GM12878 (cell line): ENCODE results near the gene PDZD8. TPM values are rescaled to one million over a fixed set of nuclear protein-coding genes. Genes with fewer than 3 reads are reported as not detected.

Experiments
- ATAC-seq: fragments of 200-7000 bp; cut with Tn5 transposase; 3 replicates; pipeline ENCODE4 v1.9.1; 2020; ENCODE audit warnings: mild to moderate bottlenecking, moderate library complexity
- BruUV-seq: library from RNA; stranded (reverse); fragments of 400-500 nt; replicated peaks from 2 replicates; lab custom pipeline; 2021; lab: Mats Ljungman, UMichigan
- CTCF ChIA-PET: fragments of 300-600 bp; sonication (Branson Sonifier 250); formaldehyde crosslinking; extraction: SDS; loops from one replicate; lab custom pipeline; 2021; ENCODE audit warnings: inconsistent platforms; lab: Yijun Ruan, JAX
- POLR2A ChIA-PET: fragments of 350-600 bp; formaldehyde crosslinking; extraction: SDS; loops from one replicate; lab custom pipeline; 2021; ENCODE audit warnings: inconsistent platforms; lab: Charles Lee
- RAD21 ChIA-PET: fragments of 300-600 bp; sonication (Branson Sonifier 250); formaldehyde crosslinking; loops from one replicate; lab custom pipeline; 2023; ENCODE audit warnings: antibody characterized with exemption; ENCODE audit not compliant: unreplicated experiment; lab: Charles Lee
- SMC1A ChIA-PET: fragments of 300-600 bp; sonication (Branson Sonifier 250); formaldehyde crosslinking; loops from one replicate; lab custom pipeline; 2023; ENCODE audit not compliant: unreplicated experiment, uncharacterized antibody; lab: Charles Lee
- DNase-seq: peaks from one replicate; pipeline ENCODE4 v3.0.0-alpha.2; 2011; ENCODE audit warnings: low read depth, low spot score
- FAIRE-seq: peaks from 3 replicates; lab custom pipeline; 2011; peaks lifted over from hg19 to GRCh38; lab: Jason Lieb, UNC
- H2AFZ ChIP-seq: 2 replicates; pipeline ENCODE4 v1.6.0; 2011; ENCODE audit warnings: low read depth, low read length, control low read depth; ENCODE audit not compliant: control insufficient read depth
- H3K27ac ChIP-seq: 2 replicates; pipeline ENCODE4 v1.5.1; 2011; ENCODE audit warnings: control low read depth; ENCODE audit not compliant: control insufficient read depth, insufficient read depth
- H3K27me3 ChIP-seq, 2 experiments: replicated peaks in 1 of 2; 2 replicates each; pipeline versions ENCODE4 v1.6.0 to v1.6.1; 2011; ENCODE audit warnings: low read length in 1 of 2; ENCODE audit not compliant: control insufficient read depth in 2 of 2, insufficient read depth in 2 of 2
- H3K36me3 ChIP-seq, 2 experiments: 2 replicates each; pipeline ENCODE4 v1.5.1; 2011; ENCODE audit warnings: low read length in 1 of 2; ENCODE audit not compliant: control insufficient read depth in 2 of 2, insufficient read depth in 2 of 2
- H3K4me1 ChIP-seq: 2 replicates; pipeline ENCODE4 v1.6.1; 2011; ENCODE audit warnings: mild to moderate bottlenecking, low read length, moderate library complexity, mixed read lengths; ENCODE audit not compliant: control insufficient read depth, insufficient read depth
- H3K4me2 ChIP-seq: 2 replicates; pipeline ENCODE4 v1.6.0; 2011; ENCODE audit warnings: control low read depth; ENCODE audit not compliant: control insufficient read depth, insufficient read depth
- H3K4me3 ChIP-seq: fragments of 200-600 bp; sonication (generic); 2 replicates; pipeline ENCODE4 v1.5.1; 2016
- H3K79me2 ChIP-seq: 2 replicates; pipeline ENCODE4 v1.6.0; 2011; ENCODE audit warnings: low read length; ENCODE audit not compliant: control insufficient read depth, insufficient read depth
- H3K9ac ChIP-seq: 2 replicates; pipeline ENCODE4 v1.8.0; 2011; ENCODE audit warnings: low read length, control low read depth, mixed read lengths; ENCODE audit not compliant: control insufficient read depth, insufficient read depth
- H3K9me3 ChIP-seq: replicated peaks from 3 replicates; pipeline ENCODE4 v1.5.1; 2011; ENCODE audit warnings: mild to moderate bottlenecking, low read length; ENCODE audit not compliant: control insufficient read depth, insufficient read depth
- H4K20me1 ChIP-seq: 2 replicates; pipeline ENCODE4 v1.6.0; 2011; ENCODE audit not compliant: control insufficient read depth, insufficient read depth
- CBX5 ChIP-seq: sonication (generic); IDR thresholded peaks from 2 replicates; pipeline ENCODE4 v1.6.1; 2016; ENCODE audit warnings: low read depth, moderate library complexity, mild to moderate bottlenecking, inconsistent platforms
- CHD4 ChIP-seq: fragments of 200-600 bp; sonication (generic); IDR thresholded peaks from 2 replicates; pipeline ENCODE4 v1.6.1; 2016; ENCODE audit warnings: mild to moderate bottlenecking
- HDGF ChIP-seq: fragments of 450-650 bp; IDR thresholded peaks from 2 replicates; pipeline ENCODE4 v1.6.1; 2016; ENCODE audit warnings: antibody characterized with exemption
- IRF3 ChIP-seq: fragments of 450-650 bp; IDR thresholded peaks from 2 replicates; pipeline ENCODE4 v1.6.1; 2014; ENCODE audit warnings: mild to moderate bottlenecking
- KAT2A ChIP-seq: conservative IDR thresholded peaks from 2 replicates; pipeline ENCODE4 v1.6.1; 2011; ENCODE audit warnings: low read depth, low read length; ENCODE audit not compliant: control insufficient read depth
- NFYA ChIP-seq: IDR thresholded peaks from 2 replicates; pipeline ENCODE4 v1.6.1; 2011; ENCODE audit warnings: low read depth, mild to moderate bottlenecking, low read length, improper control_type of control experiment, borderline replicate concordance
- NR2F1 ChIP-seq: fragments of 450-650 bp; conservative IDR thresholded peaks from 2 replicates; pipeline ENCODE4 v1.6.1; 2017; ENCODE audit warnings: mild to moderate bottlenecking
- RUNX3 ChIP-seq: IDR thresholded peaks from 2 replicates; pipeline ENCODE4 v1.6.1; 2012; ENCODE audit warnings: low read length, inconsistent platforms
- SUPT20H ChIP-seq: IDR thresholded peaks from 2 replicates; pipeline ENCODE4 v1.6.1; 2011; ENCODE audit warnings: low read depth, mild to moderate bottlenecking, low read length, moderate library complexity, borderline replicate concordance; ENCODE audit not compliant: control insufficient read depth
- ZNF687 ChIP-seq: fragments of 450-650 bp; IDR thresholded peaks from 2 replicates; pipeline ENCODE4 v1.6.1; 2017; ENCODE audit warnings: mild to moderate bottlenecking, moderate library complexity
- ZSCAN29 ChIP-seq: fragments of 450-650 bp; IDR thresholded peaks from 2 replicates; pipeline ENCODE4 v1.6.1; 2017; ENCODE audit warnings: mild to moderate bottlenecking, moderate library complexity
- WGBS: methylation state at CpG from one replicate; pipeline ENCODE4 v1.1.6; 2016; ENCODE audit warnings: low lambda C conversion rate; ENCODE audit not compliant: insufficient replicate concordance, insufficient coverage; ENCODE audit errors: missing lambda C conversion rate; 5-methylcytosine and 5-hydroxymethylcytosine counted together
- in situ Hi-C: fragments of 300-500 bp; cut with MboI; formaldehyde crosslinking; loops from 9 replicates; pipeline ENCODE4 v1.14.3; 2018; ENCODE audit warnings: mixed read lengths
- intact Hi-C: fragments of 100-400 bp; cut with micrococcal nuclease; formaldehyde crosslinking; loops from one replicate; pipeline ENCODE4 v1.14.2; 2022; ENCODE audit not compliant: unreplicated experiment
- polyA plus RNA-seq, 11 experiments: library from polyadenylated mRNA; depleted of rRNA in 4 of 11; unstranded in 6 of 11; stranded (reverse) in 5 of 11; fragments of >200 nt; fragmentation: Nextera tagmentation in 4 of 11; fragmentation: Illumina TruSeq in 1 of 11; extraction: Ambion mirVana in 4 of 11; extraction: Trizol in 1 of 11; gene quantifications; 1 replicate in 1 of 11; 2 replicates in 10 of 11; pipeline versions ENCODE4 v1.2.1 to v1.2.3, GENCODE V29; 2011 to 2016; ENCODE audit warnings: inconsistent platforms in 2 of 11, missing spikeins in 2 of 11, low read depth in 1 of 11
- total RNA-seq, 4 experiments: library from RNA; depleted of rRNA in 3 of 4; stranded (reverse); fragments of >200 nt in 3 of 4; fragmentation: Illumina TruSeq in 1 of 4; extraction: Trizol in 1 of 4; gene quantifications; 2 replicates each; pipeline versions ENCODE4 v1.2.1 to v1.2.3, GENCODE V29; 2013 to 2021

Gene PDZD8
- total and polyA plus RNA-seq, 10 of the 15 experiments (the other 5 are each of a cell fraction or from before 2014, with no cell fraction given) = 2.0 to 21.2 (median 6.7) TPM

GRCh38 chr10:117342641-117343040 is 32.6 kb downstream of the PDZD8 start:
- POLR2A ChIA-PET = interaction anchor here (0.6 to 1.4 kb wide), 4 partner anchors 11 to 97 kb away, joined by 3 to 6 read pairs (median 4); no protein-coding TSS in a partner anchor
- peak overlapping the region; percentile 79 for H3K4me2 ChIP-seq
- 0 out of 2 replicates have a peak, but pooled peaks have one; percentile 14 for TF ChIP-seq NR2F1
- TF ChIP-seq HDGF = peak; percentile 37; the same call in 1 of the 2 replicates
- no peak for TF ChIP-seq RUNX3
- no TSS peak for BruUV-seq
- intact Hi-C loops (loop anchor here (2.0 kb wide), 1 partner anchor 30 kb away; no protein-coding TSS in a partner anchor), in situ Hi-C loops (no loop called here)
- no peaks in the 10 kb centered on the region for H3K9me3 ChIP-seq
- no peaks in the 10 kb centered on the region for H4K20me1 ChIP-seq
- SMC1A ChIA-PET = interaction anchor here (1.0 to 2.9 kb wide), 7 partner anchors 18 to 89 kb away, joined by 3 to 18 read pairs (median 4); no protein-coding TSS in a partner anchor
- peaks cover 12% of the 10 kb centered on the region for H3K4me1 ChIP-seq
- CTCF ChIA-PET = interaction anchor here (0.8 to 1.4 kb wide), 6 partner anchors 9 to 25 kb away, joined by 3 to 5 read pairs (median 4); no protein-coding TSS in a partner anchor
- H3K27me3 ChIP-seq = no peaks in the 10 kb centered on the region
- H3K27ac ChIP-seq = peak overlapping the region; percentile 37
- peaks cover 4% of the 10 kb centered on the region in 2 experiments; a peak in 3 of 4 replicates for H3K36me3 ChIP-seq
- H3K79me2 ChIP-seq = peaks cover 21% of the 10 kb centered on the region
- H3K9ac ChIP-seq = 0 out of 2 replicates have a peak overlapping the region, but pooled peaks have one; percentile 39
- no peak overlapping the region; the same call in 1 of the 2 replicates for H2AFZ ChIP-seq
- peak overlapping the region; percentile 51; the same call in 1 of the 2 replicates for H3K4me3 ChIP-seq
- FAIRE-seq (no peak), DNase-seq (no peak), ATAC-seq (peak; percentile 43)
- 81% methylated on average over 5 of the region's 5 CpGs for WGBS
- RAD21 ChIA-PET = interaction anchor here (1.0 to 2.0 kb wide), 6 partner anchors 9 to 154 kb away, joined by 3 to 15 read pairs (median 4); no protein-coding TSS in a partner anchor

- 99% methylated on average over 4 of the region's 4 CpGs for WGBS
- RAD21 ChIA-PET = interaction anchor here (1.0 to 2.0 kb wide), 3 partner anchors 10 to 62 kb away, joined by 3 to 15 read pairs (median 4); no protein-coding TSS in a partner anchor
- no peaks in the 10 kb centered on the region for H4K20me1 ChIP-seq
- no peak for FAIRE-seq
- POLR2A ChIA-PET = interaction anchor here (0.5 kb wide), 1 partner anchor 26 kb away, joined by 3 read pairs; no protein-coding TSS in a partner anchor
- SMC1A ChIA-PET = interaction anchor here (1.8 to 1.9 kb wide), 2 partner anchors 27 to 30 kb away, joined by 7 to 14 read pairs; no protein-coding TSS in a partner anchor
- no peaks in the 10 kb centered on the region for H3K27me3 ChIP-seq
- peaks cover 12% of the 10 kb centered on the region for H3K4me1 ChIP-seq
- H3K9me3 ChIP-seq = no peaks in the 10 kb centered on the region
- BruUV-seq = no TSS peak
- ATAC-seq = no peak
- intact Hi-C loops (no loop called here), in situ Hi-C loops (no loop called here)
- H3K4me3 ChIP-seq = no peak overlapping the region
- DNase-seq = no peak
- H3K27ac ChIP-seq = no peak overlapping the region
- H3K4me2 ChIP-seq = no peak overlapping the region
- H3K9ac ChIP-seq = no peak overlapping the region
- peaks cover 19% of the 10 kb centered on the region for H3K79me2 ChIP-seq
- peaks cover 4% of the 10 kb centered on the region in 2 experiments; a peak in 3 of 4 replicates for H3K36me3 ChIP-seq
- H2AFZ ChIP-seq = no peak overlapping the region
- CTCF ChIA-PET = interaction anchor here (1.2 to 1.3 kb wide), 2 partner anchors 13 to 21 kb away, joined by 3 to 8 read pairs; no protein-coding TSS in a partner anchor
- TF ChIP-seq ZSCAN29 = no peak
- TF ChIP-seq CBX5 = no peak
- TF ChIP-seq ZNF687 = no peak
- no peak for TF ChIP-seq CHD4
- no peak for TF ChIP-seq RUNX3
- no peak for TF ChIP-seq SUPT20H
- no peak for TF ChIP-seq NFYA
- TF ChIP-seq KAT2A = no peak
- TF ChIP-seq IRF3 = no peak
Measured at GRCh38 chr10:117341061-117341460, 34.2 kb downstream of the PDZD8 start.
